Measurements from ENCODE around the gene SPACA6.

DNA sequence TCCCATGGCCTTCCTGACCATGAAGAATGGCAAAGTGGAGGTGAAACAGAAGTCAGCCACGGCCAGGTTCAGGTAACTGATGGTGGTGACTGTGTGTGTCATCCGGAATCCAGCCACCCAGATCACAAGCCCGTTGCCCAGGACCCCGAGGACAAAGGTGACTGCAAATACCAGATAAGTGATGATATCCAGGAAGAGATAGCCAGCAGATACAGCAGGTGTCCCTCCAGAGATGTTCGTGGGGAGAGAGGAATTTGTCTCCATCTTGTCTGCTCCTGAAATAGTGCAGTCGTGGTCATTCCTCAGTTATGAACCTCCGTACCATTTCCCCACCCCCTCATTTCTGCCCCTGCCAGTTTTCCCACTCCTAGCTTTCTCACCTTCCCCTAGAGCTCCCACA is 53.6 kb downstream of the SPACA6 start:
- TF ChIP-seq, protein P1, sequence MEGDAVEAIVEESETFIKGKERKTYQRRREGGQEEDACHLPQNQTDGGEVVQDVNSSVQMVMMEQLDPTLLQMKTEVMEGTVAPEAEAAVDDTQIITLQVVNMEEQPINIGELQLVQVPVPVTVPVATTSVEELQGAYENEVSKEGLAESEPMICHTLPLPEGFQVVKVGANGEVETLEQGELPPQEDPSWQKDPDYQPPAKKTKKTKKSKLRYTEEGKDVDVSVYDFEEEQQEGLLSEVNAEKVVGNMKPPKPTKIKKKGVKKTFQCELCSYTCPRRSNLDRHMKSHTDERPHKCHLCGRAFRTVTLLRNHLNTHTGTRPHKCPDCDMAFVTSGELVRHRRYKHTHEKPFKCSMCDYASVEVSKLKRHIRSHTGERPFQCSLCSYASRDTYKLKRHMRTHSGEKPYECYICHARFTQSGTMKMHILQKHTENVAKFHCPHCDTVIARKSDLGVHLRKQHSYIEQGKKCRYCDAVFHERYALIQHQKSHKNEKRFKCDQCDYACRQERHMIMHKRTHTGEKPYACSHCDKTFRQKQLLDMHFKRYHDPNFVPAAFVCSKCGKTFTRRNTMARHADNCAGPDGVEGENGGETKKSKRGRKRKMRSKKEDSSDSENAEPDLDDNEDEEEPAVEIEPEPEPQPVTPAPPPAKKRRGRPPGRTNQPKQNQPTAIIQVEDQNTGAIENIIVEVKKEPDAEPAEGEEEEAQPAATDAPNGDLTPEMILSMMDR (IDR thresholded peaks at IDR 0.05), result no peak
- TF ChIP-seq POLR2A (IDR thresholded peaks at IDR 0.05), result no peak

All from uterus (tissue), 2 donors.